ENCODE results near the gene RERE.
A peak's percentile ranks its signal among the peaks of the same experiment; 100 is the strongest.
"Not testable (repeated sequence)": the region's sequence is repeated elsewhere in the genome, so short reads cannot be mapped to it uniquely, and the experiment has no call there.

The RERE gene

GRCh38 chr1:8598783-8599182 is 218.7 kb downstream of the RERE start:
- no peak for DNase-seq

- DNase-seq, result no peak
Observed at GRCh38 chr1:8598060-8598724, 219.2 kb downstream of the RERE start.

- no peak for DNase-seq
Observed at GRCh38 chr1:8597455-8597854, 220.0 kb downstream of the RERE start.

- DNase-seq, result no peak
Observed at GRCh38 chr1:8595941-8596340, 221.5 kb downstream of the RERE start.

- DNase-seq, result no peak
Observed at GRCh38 chr1:8595332-8595731, 222.1 kb downstream of the RERE start.

GRCh38 chr1:8593292-8593691 is 224.1 kb downstream of the RERE start:
- DNase-seq, result not testable (repeated sequence)

- no peak for DNase-seq
Observed at GRCh38 chr1:8591569-8591968, 225.9 kb downstream of the RERE start.

GRCh38 chr1:8590721-8591351 is 226.6 kb downstream of the RERE start:
- DNase-seq, result peak; percentile 5

- no peak for DNase-seq
Observed at GRCh38 chr1:8589571-8589970, 227.9 kb downstream of the RERE start.

- no peak for DNase-seq
Observed at GRCh38 chr1:8587784-8588183, 229.7 kb downstream of the RERE start.

GRCh38 chr1:8586438-8586837 is 231.0 kb downstream of the RERE start:
- DNase-seq, result no peak

- no peak for DNase-seq
Observed at GRCh38 chr1:8584316-8584715, 233.1 kb downstream of the RERE start.

- DNase-seq, result no peak
Observed at GRCh38 chr1:8583031-8583430, 234.4 kb downstream of the RERE start.

GRCh38 chr1:8580566-8580965 is 236.9 kb downstream of the RERE start:
- no peak for DNase-seq

- DNase-seq, result no peak
Observed at GRCh38 chr1:8578936-8579335, 238.5 kb downstream of the RERE start.

GRCh38 chr1:8578132-8578877 is 239.1 kb downstream of the RERE start:
- DNase-seq, result no peak

- DNase-seq, result no peak
Observed at GRCh38 chr1:8574985-8575384, 242.5 kb downstream of the RERE start.

GRCh38 chr1:8572106-8572505 is 245.3 kb downstream of the RERE start:
- DNase-seq, result no peak

GRCh38 chr1:8571200-8571984 is 246.0 kb downstream of the RERE start:
- no peak for DNase-seq

GRCh38 chr1:8570465-8570864 is 247.0 kb downstream of the RERE start:
- DNase-seq, result no peak

- DNase-seq, result no peak
Observed at GRCh38 chr1:8569242-8569641, 248.2 kb downstream of the RERE start.

GRCh38 chr1:8568837-8569236 is 248.6 kb downstream of the RERE start:
- DNase-seq, result no peak

GRCh38 chr1:8567146-8567545 is 250.3 kb downstream of the RERE start:
- no peak for DNase-seq

All from CD4-positive, alpha-beta T cell treated with Interleukin-17A for 4 hours (primary cell).